ENCODE measurements around the gene FAM107A.

- TF ChIP-seq CTCF (IDR thresholded peaks at IDR 0.05; ENCODE audit: low read depth, low read length) (no peak), POLR2A (IDR thresholded peaks at IDR 0.05; ENCODE audit: extremely low read depth, insufficient read length) (no peak), MAX (IDR thresholded peaks at IDR 0.05; ENCODE audit: low read depth, low read length) (no peak)
Measured at GRCh38 chr3:58572013-58572633, 5.1 kb downstream of the FAM107A start.

Data from NB4 (cell line).